NOMO-1 (cell line): ENCODE results near the gene ARL11.
A peak's percentile ranks its signal among the peaks of the same experiment; 100 is the strongest.
"Not testable (repeated sequence)": the region's sequence is repeated elsewhere in the genome, so short reads cannot be mapped to it uniquely, and the experiment has no call there.

Experiments used
- DNase-seq, 2 experiments: peaks; one replicate each; lab custom pipeline; 2025; ENCODE audit not compliant: unreplicated experiment in 2 of 2; lab: John Stamatoyannopoulos, UW

ARL11 gene

GRCh38 chr13:49627831-49628652 is at the start of gene ARL11:
Gene ARL11, plus strand, starts transcription at chr13:49628507. Its CDS starts 1,941 bp downstream, at chr13:49630448.
- DNase-seq: peak; percentile 91 to 95

DNA sequence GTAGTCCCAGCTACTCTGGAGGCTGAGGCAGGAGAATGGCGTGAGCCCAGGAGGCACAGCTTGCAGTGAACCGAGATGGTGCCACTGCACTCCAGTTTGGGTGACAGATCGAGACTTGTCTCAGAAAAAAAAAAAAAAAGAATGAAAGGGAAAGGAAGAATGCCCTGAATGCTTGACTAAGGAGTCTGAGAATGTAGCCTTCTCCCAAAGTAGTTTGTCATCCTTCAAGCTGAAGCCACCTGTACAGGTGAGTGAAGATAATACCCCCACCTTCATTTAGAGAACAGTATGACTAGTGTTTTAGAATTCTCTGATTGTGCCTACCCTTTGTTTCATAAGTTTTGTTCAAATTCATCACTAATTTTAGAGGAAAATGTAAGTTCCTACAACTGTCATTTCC is 48.8 kb upstream of the ARL11 start:
- DNase-seq: no peak

- DNase-seq: no peak
Observed at GRCh38 chr13:49580980-49581680, 47.2 kb upstream of the ARL11 start.

DNA sequence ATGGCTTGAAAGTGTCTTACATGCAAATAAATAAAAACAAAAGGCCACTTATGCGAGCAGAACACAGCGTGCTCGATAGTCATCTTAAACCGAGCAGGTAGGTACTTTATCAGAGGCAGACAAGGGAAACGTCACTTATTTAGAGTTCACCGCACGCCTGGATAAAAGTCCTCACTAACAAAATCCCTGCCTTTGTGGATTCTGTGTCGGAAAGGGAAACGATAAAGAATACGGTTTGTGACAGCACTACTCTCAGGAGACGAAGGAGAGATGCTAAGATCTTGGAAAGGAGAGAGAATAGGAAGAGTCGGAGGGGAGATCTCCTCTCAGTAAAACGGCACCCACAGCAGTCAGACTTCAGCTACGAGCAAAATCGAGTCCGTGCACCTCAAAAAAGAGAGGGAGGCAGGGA is 43.5 kb upstream of the ARL11 start:
- no peak for DNase-seq

GRCh38 chr13:49585220-49586157 is 42.8 kb upstream of the ARL11 start, which contains the start of gene RCBTB1:
Gene RCBTB1, minus strand, starts transcription at chr13:49585558. Its CDS starts 18,279 bp downstream, at chr13:49567279.
- peak; percentile 39 to 44 for DNase-seq

DNA sequence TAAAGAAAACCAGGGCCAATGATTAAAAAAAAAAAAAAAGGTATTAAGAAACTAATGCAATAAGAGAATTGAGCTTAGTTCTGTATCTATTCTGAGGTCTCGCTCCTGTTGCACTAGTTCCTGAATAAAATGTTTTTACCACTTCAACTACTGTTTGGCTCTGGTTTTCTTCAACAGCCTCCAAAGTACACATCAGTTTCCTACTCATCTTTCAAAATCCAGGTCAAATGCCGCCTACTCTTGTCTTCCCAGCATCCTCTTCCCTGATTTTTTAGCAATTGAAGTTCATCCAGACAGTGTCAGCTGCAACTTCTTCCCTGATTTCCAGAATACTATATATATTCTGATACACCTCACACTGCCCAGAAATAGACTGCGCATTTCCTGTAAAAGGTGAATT is 41.6 kb upstream of the ARL11 start:
- DNase-seq: no peak

- DNase-seq: no peak
Observed at GRCh38 chr13:49587311-49587847, 40.9 kb upstream of the ARL11 start.

GRCh38 chr13:49590714-49591113 is 37.6 kb upstream of the ARL11 start:
- DNase-seq: not testable (repeated sequence)

DNA sequence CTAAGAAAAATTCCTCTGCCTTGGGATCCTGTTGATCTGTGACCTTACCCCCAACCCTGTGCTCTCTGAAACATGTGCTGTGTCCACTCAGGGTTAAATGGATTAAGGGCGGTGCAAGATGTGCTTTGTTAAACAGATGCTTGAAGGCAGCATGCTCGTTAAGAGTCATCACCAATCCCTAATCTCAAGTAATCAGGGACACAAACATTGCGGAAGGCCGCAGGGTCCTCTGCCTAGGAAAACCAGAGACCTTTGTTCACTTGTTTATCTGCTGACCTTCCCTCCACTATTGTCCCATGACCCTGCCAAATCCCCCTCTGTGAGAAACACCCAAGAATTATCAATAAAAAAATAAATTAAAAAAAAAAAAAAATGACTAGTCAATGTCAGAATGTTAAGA is 34.4 kb upstream of the ARL11 start:
- DNase-seq: not testable (repeated sequence)

GRCh38 chr13:49594576-49594975 is 33.7 kb upstream of the ARL11 start:
- no peak for DNase-seq

GRCh38 chr13:49596221-49596620 is 32.1 kb upstream of the ARL11 start:
- DNase-seq: no peak

- no peak for DNase-seq
Observed at GRCh38 chr13:49597043-49597641, 31.2 kb upstream of the ARL11 start.

- no peak for DNase-seq
Observed at GRCh38 chr13:49602005-49602404, 26.3 kb upstream of the ARL11 start.

- DNase-seq: not testable (repeated sequence)
Observed at GRCh38 chr13:49602615-49603014, 25.7 kb upstream of the ARL11 start.

DNA sequence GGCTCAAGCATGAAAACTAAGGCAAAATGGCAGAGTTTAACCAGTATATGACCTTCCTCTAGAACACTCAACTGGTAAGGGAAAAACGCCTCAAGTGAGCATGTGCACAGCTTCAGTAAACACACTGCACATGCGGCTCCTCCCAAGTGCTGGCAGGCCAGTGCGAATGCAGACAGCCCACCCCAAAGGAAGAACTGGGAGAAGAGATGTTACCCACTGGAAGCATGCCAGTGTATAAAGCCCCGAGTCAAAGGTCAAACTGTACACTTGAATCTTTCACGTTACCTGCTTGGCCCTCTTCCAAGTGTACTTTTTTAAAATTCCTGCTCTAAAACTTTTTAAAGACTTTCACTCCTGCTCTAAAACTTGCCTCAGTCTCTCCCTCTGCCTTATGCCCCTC is 23.7 kb upstream of the ARL11 start:
- DNase-seq: no peak

GRCh38 chr13:49606747-49607648 is 21.3 kb upstream of the ARL11 start:
- DNase-seq: peak; percentile 77 to 92

- DNase-seq: no peak
Observed at GRCh38 chr13:49607761-49608160, 20.5 kb upstream of the ARL11 start.

GRCh38 chr13:49608651-49609331 is 19.5 kb upstream of the ARL11 start:
- DNase-seq: peak; percentile 45 to 85

DNA sequence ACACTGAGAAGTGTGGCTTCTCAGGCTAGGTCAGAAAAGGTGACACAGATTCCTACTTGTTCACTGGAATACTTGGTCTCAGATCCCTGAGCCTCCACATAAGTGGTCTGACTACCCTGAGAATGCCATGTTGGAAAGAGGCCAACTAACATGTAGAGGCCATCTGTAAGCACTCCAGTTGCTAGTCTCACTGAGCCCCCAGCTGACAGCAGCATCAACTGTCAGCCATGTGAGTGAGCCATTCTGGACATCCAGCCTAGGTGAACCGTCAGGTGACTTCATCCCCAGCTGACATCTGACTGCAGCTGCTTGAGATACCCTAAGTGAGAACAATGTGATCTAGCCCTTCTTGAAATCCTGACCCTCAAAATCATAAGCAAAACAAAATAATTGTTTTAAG is 18.1 kb upstream of the ARL11 start:
- DNase-seq: no peak
